ENCODE measurements around the gene TIRAP.

GRCh38 chr11:126293726-126294125, 10.8 kb downstream of the TIRAP start:
- no peak for TF ChIP-seq CTCF (IDR thresholded peaks at IDR 0.05)
- no peak for TF ChIP-seq POLR2A (IDR thresholded peaks at IDR 0.05)
